H1 (cell line): ENCODE measurements around the gene CEP85. TPM values are rescaled to one million over a fixed set of nuclear protein-coding genes. Genes with fewer than 3 reads are reported as not detected.

Experiments
- CTCF ChIA-PET: fragments of 300-600 bp; sonication (Branson Sonifier 250); formaldehyde crosslinking; loops from one replicate; lab custom pipeline; 2021; ENCODE audit not compliant: partially characterized antibody; lab: Charles Lee
- POLR2A ChIA-PET: fragments of 300-600 bp; sonication (Branson Sonifier 250); formaldehyde crosslinking; loops from one replicate; lab custom pipeline; 2021; ENCODE audit warnings: inconsistent platforms; ENCODE audit not compliant: partially characterized antibody; lab: Charles Lee
- DNase-seq, 2 experiments: peaks; one replicate each; pipeline versions ENCODE4 v3.0.0 to v3.0.0-alpha.2; 2010 to 2022; ENCODE audit warnings: low spot score in 2 of 2, low read depth in 1 of 2, mixed read lengths in 1 of 2
- FAIRE-seq: peaks from 2 replicates; lab custom pipeline; 2011; peaks lifted over from hg19 to GRCh38; lab: Jason Lieb, UNC
- H2AFZ ChIP-seq: 2 replicates; pipeline ENCODE4 v1.8.1; 2012; ENCODE audit warnings: low read length, inconsistent platforms
- H2AK5ac ChIP-seq: 2 replicates; pipeline ENCODE4 v1.6.1; 2013; ENCODE audit warnings: low read depth, low read length
- H2BK120ac ChIP-seq: replicated peaks from 2 replicates; pipeline ENCODE3; 2013; ENCODE audit warnings: low read depth, low read length, inconsistent platforms
- H2BK12ac ChIP-seq: 2 replicates; pipeline ENCODE4 v1.6.1; 2013; ENCODE audit warnings: low read depth, low read length
- H2BK15ac ChIP-seq: 2 replicates; pipeline ENCODE4 v1.6.1; 2013; ENCODE audit warnings: low read length
- H2BK20ac ChIP-seq: 2 replicates; pipeline ENCODE4 v1.6.1; 2013; ENCODE audit warnings: low read length
- H2BK5ac ChIP-seq: 2 replicates; pipeline ENCODE4 v1.6.1; 2013; ENCODE audit warnings: low read depth, low read length
- H3K14ac ChIP-seq: 2 replicates; pipeline ENCODE4 v1.6.1; 2013; ENCODE audit warnings: inconsistent platforms; ENCODE audit not compliant: insufficient read length
- H3K18ac ChIP-seq: 2 replicates; pipeline ENCODE4 v1.6.1; 2013; ENCODE audit warnings: low read length; ENCODE audit errors: extremely low read depth
- H3K23ac ChIP-seq: 2 replicates; pipeline ENCODE4 v1.6.1; 2013; ENCODE audit warnings: inconsistent platforms; ENCODE audit not compliant: insufficient read length
- H3K23me2 ChIP-seq: 2 replicates; pipeline ENCODE4 v1.6.1; 2013; ENCODE audit warnings: low read depth, low read length
- H3K27ac ChIP-seq: 2 replicates; pipeline ENCODE4 v1.6.1; 2011; ENCODE audit warnings: low read depth, low read length, inconsistent platforms
- H3K27me3 ChIP-seq, 4 experiments: replicated peaks in 1 of 4; 1 replicate in 1 of 4; 2 replicates in 3 of 4; pipeline versions ENCODE4 v1.6.1 to v1.8.1; 2011 to 2013; ENCODE audit warnings: low read length in 3 of 4, mild to moderate bottlenecking in 3 of 4, inconsistent platforms in 2 of 4, mixed read lengths in 2 of 4, moderate library complexity in 1 of 4; ENCODE audit not compliant: control insufficient read depth in 3 of 4, insufficient read depth in 3 of 4; ENCODE audit errors: extremely low read depth in 1 of 4
- H3K36me3 ChIP-seq, 4 experiments: 2 replicates each; pipeline versions ENCODE4 v1.6.1 to v1.8.1; 2011 to 2013; ENCODE audit warnings: mild to moderate bottlenecking in 4 of 4, low read length in 3 of 4, moderate library complexity in 2 of 4, control low read depth in 1 of 4, inconsistent platforms in 1 of 4; ENCODE audit not compliant: insufficient read depth in 4 of 4, control insufficient read depth in 2 of 4
- H3K4ac ChIP-seq: replicated peaks from 2 replicates; pipeline ENCODE3; 2013; ENCODE audit warnings: low read length, low read depth, mixed read lengths, inconsistent platforms; ENCODE audit not compliant: insufficient read length
- H3K4me1 ChIP-seq, 4 experiments: replicated peaks in 1 of 4; 1 replicate in 1 of 4; 2 replicates in 3 of 4; pipeline versions ENCODE4 v1.6.1 to v1.8.1; 2011 to 2013; ENCODE audit warnings: low read length in 3 of 4, inconsistent platforms in 2 of 4, mixed read lengths in 1 of 4; ENCODE audit not compliant: insufficient read depth in 4 of 4, control insufficient read depth in 3 of 4
- H3K4me2 ChIP-seq, 2 experiments: 2 replicates each; pipeline versions ENCODE4 v1.6.1 to v1.8.1; 2011 to 2013; ENCODE audit warnings: low read depth in 2 of 2, low read length in 2 of 2, control low read depth in 1 of 2, inconsistent platforms in 1 of 2, mild to moderate bottlenecking in 1 of 2; ENCODE audit not compliant: insufficient read depth in 1 of 2
- H3K4me3 ChIP-seq, 4 experiments: fragments of 200-600, 300-600 bp in 1 of 4; sonication (generic), shearing (Covaris generic), sonication (Bioruptor Twin) in 1 of 4; 2 replicates each; pipeline versions ENCODE4 v1.5.1 to v1.8.1; 2011 to 2016; ENCODE audit warnings: low read length in 4 of 4, low read depth in 3 of 4, control low read depth in 2 of 4, inconsistent platforms in 2 of 4, mild to moderate bottlenecking in 2 of 4, mixed read lengths in 1 of 4, moderate library complexity in 1 of 4; ENCODE audit not compliant: insufficient read depth in 2 of 4; ENCODE audit errors: extremely low read depth in 1 of 4
- H3K56ac ChIP-seq: replicated peaks from 2 replicates; pipeline ENCODE3; 2013; ENCODE audit warnings: low read depth, mild to moderate bottlenecking, mixed read lengths, low read length, inconsistent platforms; ENCODE audit not compliant: insufficient read length
- H3K79me1 ChIP-seq: 2 replicates; pipeline ENCODE4 v1.6.1; 2013; ENCODE audit warnings: low read depth, low read length, control low read depth
- H3K79me2 ChIP-seq, 2 experiments: 2 replicates each; pipeline versions ENCODE4 v1.6.1 to v1.8.1; 2012 to 2013; ENCODE audit warnings: low read length in 2 of 2, mild to moderate bottlenecking in 2 of 2, inconsistent platforms in 1 of 2; ENCODE audit not compliant: insufficient read depth in 2 of 2, control insufficient read depth in 1 of 2
- H3K9ac ChIP-seq, 4 experiments: replicated peaks in 1 of 4; 1 replicate in 1 of 4; 2 replicates in 3 of 4; pipeline versions ENCODE4 v1.6.1 to v1.8.1; 2011 to 2013; ENCODE audit warnings: low read depth in 3 of 4, low read length in 3 of 4, control low read depth in 2 of 4, mild to moderate bottlenecking in 2 of 4, moderate library complexity in 2 of 4, inconsistent platforms in 1 of 4; ENCODE audit errors: extremely low read depth in 1 of 4
- H3K9me3 ChIP-seq, 2 experiments: 2 replicates each; pipeline versions ENCODE4 v1.6.1 to v1.8.1; 2012 to 2013; ENCODE audit warnings: mild to moderate bottlenecking in 2 of 2, moderate library complexity in 2 of 2, control low read depth in 1 of 2, inconsistent platforms in 1 of 2, low read depth in 1 of 2, low read length in 1 of 2, mixed read lengths in 1 of 2; ENCODE audit not compliant: insufficient read depth in 2 of 2
- H4K20me1 ChIP-seq, 2 experiments: replicated peaks in 1 of 2; 2 replicates each; pipeline versions ENCODE3 to v1.8.1; 2011 to 2013; ENCODE audit warnings: inconsistent platforms in 2 of 2, low read length in 2 of 2, mild to moderate bottlenecking in 1 of 2; ENCODE audit not compliant: insufficient read depth in 2 of 2, control insufficient read depth in 1 of 2
- H4K5ac ChIP-seq: 2 replicates; pipeline ENCODE4 v1.6.1; 2013; ENCODE audit warnings: low read length, low read depth, mixed read lengths, inconsistent platforms; ENCODE audit not compliant: insufficient read length
- H4K8ac ChIP-seq: 2 replicates; pipeline ENCODE4 v1.8.0; 2013; ENCODE audit warnings: mild to moderate bottlenecking, moderate library complexity, low read length, inconsistent platforms; ENCODE audit not compliant: insufficient read depth; ENCODE audit errors: extremely low read depth
- H4K91ac ChIP-seq: replicated peaks from 2 replicates; pipeline ENCODE3; 2013; ENCODE audit warnings: low read length, mixed read lengths, inconsistent platforms; ENCODE audit not compliant: insufficient read length
- ASH2L ChIP-seq: fragments of 200-600, 300-600 bp; sonication (generic); IDR thresholded peaks from one replicate; pipeline ENCODE4 v1.7.1; 2017; ENCODE audit warnings: low read length
- ATF2 ChIP-seq: IDR thresholded peaks from 2 replicates; pipeline ENCODE4 v1.6.1; 2012; ENCODE audit warnings: low read length, inconsistent platforms
- CBX8 ChIP-seq: fragments of 300-800, 300-1000 bp; sonication (generic); IDR thresholded peaks from 2 replicates; pipeline ENCODE4 v1.7.1; 2016; ENCODE audit warnings: low read depth, low read length, borderline replicate concordance
- E2F6 ChIP-seq: IDR thresholded peaks from 2 replicates; pipeline ENCODE4 v1.6.1; 2012; ENCODE audit warnings: inconsistent platforms
- EP300 ChIP-seq, 2 experiments: IDR thresholded peaks; 1 replicate in 1 of 2; 2 replicates in 1 of 2; pipeline ENCODE4 v1.6.1; 2011 to 2012; ENCODE audit warnings: low read depth in 2 of 2, low read length in 2 of 2, mild to moderate bottlenecking in 2 of 2, borderline replicate concordance in 1 of 2, inconsistent platforms in 1 of 2, moderate library complexity in 1 of 2
- FOSL1 ChIP-seq: IDR thresholded peaks from 2 replicates; pipeline ENCODE4 v1.6.1; 2011; ENCODE audit warnings: mild to moderate bottlenecking, low read depth, low read length, moderate library complexity; ENCODE audit not compliant: insufficient read depth
- JUN ChIP-seq: IDR thresholded peaks from 2 replicates; pipeline ENCODE4 v1.6.1; 2011; ENCODE audit warnings: low read depth, mild to moderate bottlenecking, improper control_type of control experiment, low read length
- POLR2A ChIP-seq, 2 experiments: IDR thresholded peaks; 1 replicate in 1 of 2; 2 replicates in 1 of 2; pipeline ENCODE4 v1.6.1; 2011; ENCODE audit warnings: low read depth in 2 of 2, low read length in 2 of 2, mild to moderate bottlenecking in 2 of 2; ENCODE audit errors: control extremely low read depth in 1 of 2
- RAD21 ChIP-seq, 2 experiments: IDR thresholded peaks in 1 of 2; conservative IDR thresholded peaks in 1 of 2; 2 replicates each; pipeline ENCODE4 v1.6.1; 2011; ENCODE audit warnings: low read depth in 2 of 2, low read length in 2 of 2, improper control_type of control experiment in 1 of 2, inconsistent platforms in 1 of 2, mild to moderate bottlenecking in 1 of 2, moderate library complexity in 1 of 2
- SP2 ChIP-seq: IDR thresholded peaks from 2 replicates; pipeline ENCODE4 v1.6.1; 2012; ENCODE audit warnings: mild to moderate bottlenecking, low read length, inconsistent platforms
- SP4 ChIP-seq: IDR thresholded peaks from 2 replicates; pipeline ENCODE4 v1.6.1; 2012; ENCODE audit warnings: low read length, inconsistent platforms
- WGBS, 2 experiments: shearing (Covaris generic) in 1 of 2; methylation state at CpG; one replicate each; pipeline versions ENCODE4 v1.1.6 to v1.1.7; 2013 to 2015; ENCODE audit warnings: low lambda C conversion rate in 2 of 2, mixed read lengths in 2 of 2, inconsistent platforms in 1 of 2, low coverage in 1 of 2, missing lambda C conversion rate in 1 of 2; ENCODE audit not compliant: insufficient replicate concordance in 2 of 2, insufficient coverage in 1 of 2, insufficient read length in 1 of 2; ENCODE audit errors: extremely low coverage in 1 of 2, missing lambda C conversion rate in 1 of 2; 5-methylcytosine and 5-hydroxymethylcytosine counted together
- polyA plus RNA-seq, 7 experiments: library from polyadenylated mRNA; depleted of rRNA in 3 of 7; stranded (reverse) in 5 of 7; unstranded in 2 of 7; fragments of >200 nt in 5 of 7; fragments of 200-250 nt in 2 of 7; gene quantifications; 1 replicate in 5 of 7; 2 replicates in 1 of 7; 4 replicates in 1 of 7; pipeline versions ENCODE4 v1.2.1 to v1.2.3, GENCODE V29; 2011 to 2013; ENCODE audit warnings: missing spikeins in 2 of 7, mixed read lengths in 2 of 7
- total RNA-seq: library from RNA; stranded (reverse); fragmentation: NEBNext Ultra II Directional; extraction: Animal tissue kit (Norgen Biotek cat#: 25700); gene quantifications from 2 replicates; pipeline ENCODE4 v1.2.1, GENCODE V29; 2021

CEP85 gene
- total and polyA plus RNA-seq, 2 of the 8 experiments (the other 6 are each of a cell fraction or from before 2014, with no cell fraction given) = 40.4 to 43.7 TPM

- H3K4me2 ChIP-seq = no peak overlapping the region
- no peak overlapping the region for H3K9ac ChIP-seq
- no peak overlapping the region for H3K18ac ChIP-seq
- no peak overlapping the region for H2BK5ac ChIP-seq
- H3K79me1 ChIP-seq = no peaks in the 10 kb centered on the region
- H3K4me3 ChIP-seq = no peak overlapping the region
- H4K91ac ChIP-seq = no peak overlapping the region
- ChIA-PET POLR2A (interaction anchor here (0.6 to 5.0 kb wide), 12 partner anchors 8 to 149 kb away, joined by 3 to 27 read pairs (median 3); partner anchors contain the start of gene SH3BGRL3), CTCF (interaction anchor here (0.6 to 57.0 kb wide), 31 partner anchors 9 to 219 kb away, joined by 3 to 1530 read pairs (median 5); partner anchors contain the start of genes CRYBG2, SH3BGRL3 and UBXN11)
- H3K4me1 ChIP-seq = peaks cover 4 to 7% (median 5%) of the 10 kb centered on the region in 4 experiments
- peaks cover 0 to 2% of the 10 kb centered on the region in 2 experiments for H4K20me1 ChIP-seq
- no peak overlapping the region for H2AK5ac ChIP-seq
- H3K14ac ChIP-seq = no peak overlapping the region
- peaks cover 7 to 22% (median 18%) of the 10 kb centered on the region in 4 experiments; a peak in 7 of 8 replicates for H3K36me3 ChIP-seq
- no peak overlapping the region for H4K5ac ChIP-seq
- H2BK12ac ChIP-seq = no peak overlapping the region
- no peak overlapping the region for H3K27ac ChIP-seq
- no peak for DNase-seq
- FAIRE-seq = no peak
- H3K4ac ChIP-seq = no peak overlapping the region
- no peak overlapping the region for H2AFZ ChIP-seq
- H3K79me2 ChIP-seq = no peaks in the 10 kb centered on the region
- H4K8ac ChIP-seq = no peak overlapping the region
- no peak overlapping the region for H3K56ac ChIP-seq
- no peak overlapping the region for H2BK20ac ChIP-seq
- H2BK120ac ChIP-seq = no peak overlapping the region
- 89% methylated on average over 10 of the region's 10 CpGs; no CpG with 5 or more reads in 1 of the 2 experiments for WGBS, 2 experiments
- H3K23me2 ChIP-seq = no peaks in the 10 kb centered on the region
- H3K9me3 ChIP-seq = no peaks in the 10 kb centered on the region
- no peak overlapping the region for H3K23ac ChIP-seq
- H2BK15ac ChIP-seq = no peak overlapping the region
- H3K27me3 ChIP-seq = no peaks in the 10 kb centered on the region
- no peak for TF ChIP-seq EP300 (IDR thresholded peaks at IDR 0.05; ENCODE audit: borderline replicate concordance in 1 of 2, low read depth in 2 of 2, low read length in 2 of 2)
- TF ChIP-seq SP2 = no peak
- TF ChIP-seq ASH2L = no peak
- no peak for TF ChIP-seq JUN
- TF ChIP-seq SP4 = no peak
- no peak for TF ChIP-seq ATF2
- no peak for TF ChIP-seq E2F6
- no peak for TF ChIP-seq CBX8
- TF ChIP-seq RAD21 (IDR thresholded peaks at IDR 0.05 in 1 of 2, conservative IDR thresholded peaks at IDR 0.05 in 1 of 2; ENCODE audit: low read depth in 2 of 2, low read length in 2 of 2) = no peak
- TF ChIP-seq FOSL1 = no peak
- TF ChIP-seq POLR2A (IDR thresholded peaks at IDR 0.05; ENCODE audit: control extremely low read depth in 1 of 2, low read depth in 2 of 2, low read length in 2 of 2) = no peak
Measured at GRCh38 chr1:26322042-26322331, 88.0 kb downstream of the CEP85 start.
